BJ (cell line): ENCODE measurements around the gene FCRL6. TPM values are rescaled to one million over a fixed set of nuclear protein-coding genes. Genes with fewer than 3 reads are reported as not detected.

Experiments
- CTCF ChIA-PET: fragments of 350-600 bp; formaldehyde crosslinking; extraction: SDS; loops from one replicate; lab custom pipeline; 2021; ENCODE audit warnings: antibody characterized with exemption, inconsistent platforms; lab: Yijun Ruan, JAX
- POLR2A ChIA-PET: fragments of 300-600 bp; sonication (Branson Sonifier 250); formaldehyde crosslinking; extraction: SDS; loops from one replicate; lab custom pipeline; 2021; ENCODE audit warnings: antibody characterized with exemption; lab: Charles Lee
- DNase-seq: peaks from one replicate; pipeline ENCODE4 v3.0.0-alpha.2; 2011; ENCODE audit warnings: low read depth
- H3K27me3 ChIP-seq: 2 replicates; pipeline ENCODE4 v1.6.0; 2011; ENCODE audit warnings: low read length; ENCODE audit not compliant: control insufficient read depth, insufficient read depth
- H3K36me3 ChIP-seq: 2 replicates; pipeline ENCODE4 v1.5.1; 2011; ENCODE audit warnings: low read length; ENCODE audit not compliant: control insufficient read depth, insufficient read depth
- H3K4me3 ChIP-seq: 2 replicates; pipeline ENCODE4 v1.5.1; 2011; ENCODE audit warnings: low read depth, mild to moderate bottlenecking, control low read depth, low read length
- CTCF ChIP-seq: IDR thresholded peaks from 2 replicates; pipeline ENCODE4 v1.5.1; 2011; ENCODE audit warnings: low read depth, mild to moderate bottlenecking, control low read depth, inconsistent platforms, low read length, moderate library complexity; ENCODE audit not compliant: insufficient read depth
- polyA plus RNA-seq: library from polyadenylated mRNA; depleted of rRNA; stranded (reverse); fragments of >200 nt; gene quantifications from 2 replicates; pipeline ENCODE4 v1.2.3, GENCODE V29; 2011

The FCRL6 gene
- polyA plus RNA-seq, 1 experiment, result not detected

DNA sequence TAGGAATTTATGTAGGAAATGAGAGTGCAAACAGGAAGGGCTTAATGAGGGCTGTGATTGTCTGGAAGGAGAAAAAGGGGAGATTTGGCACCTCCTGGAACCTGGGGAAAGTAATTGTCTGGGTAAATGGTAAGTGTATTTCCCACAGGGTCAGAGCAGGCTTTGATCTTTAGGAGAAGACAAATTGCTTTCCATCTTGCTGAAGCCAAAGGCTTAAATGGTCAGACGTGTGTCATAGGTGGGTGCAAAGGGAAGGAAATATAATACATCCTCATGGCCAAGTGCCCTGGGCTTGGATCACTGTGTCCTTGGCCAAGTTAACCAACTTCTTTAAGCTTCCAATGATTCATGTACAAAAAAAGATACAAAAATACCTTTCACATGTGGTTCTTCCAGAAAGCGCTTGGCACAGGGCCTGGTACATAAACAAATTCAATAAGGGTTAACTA is 22.7 kb upstream of the FCRL6 start:
- Histone ChIP-seq H3K27me3 (peaks cover 2% of the 10 kb centered on the region), H3K4me3 (no peak overlapping the region), H3K36me3 (no peaks in the 10 kb centered on the region)
- DNase-seq, result no peak
- CTCF ChIA-PET, result interaction anchor here (0.7 to 5.8 kb wide), 2 partner anchors 112 to 562 kb away, joined by 3 to 36 read pairs; no protein-coding TSS in a partner anchor
- no peak for TF ChIP-seq CTCF
- POLR2A ChIA-PET, result no interaction called here

- H3K27me3 ChIP-seq, result peaks cover 2% of the 10 kb centered on the region
- H3K36me3 ChIP-seq, result no peaks in the 10 kb centered on the region
- CTCF ChIA-PET, result interaction anchor here (0.6 to 3.9 kb wide), 17 partner anchors 9 to 583 kb away, joined by 3 to 38 read pairs (median 4); no protein-coding TSS in a partner anchor
- DNase-seq, result peak; percentile 94
- TF ChIP-seq CTCF, result peak; percentile 97
- H3K4me3 ChIP-seq, result peak within 1 kb of the TSS; percentile 90
- POLR2A ChIA-PET, result no interaction called here
These were observed 21.3 kb upstream of the FCRL6 start, which contains the start of gene DUSP23 for GRCh38 chr1:159780583-159781582. Gene DUSP23, plus strand, starts transcription at chr1:159780962. Its CDS starts 139 bp downstream, at chr1:159781101.

GRCh38 chr1:159781992-159782391 is 20.2 kb upstream of the FCRL6 start:
- ChIA-PET CTCF (interaction anchor here (1.1 to 3.9 kb wide), 6 partner anchors 8 to 584 kb away, joined by 3 to 38 read pairs (median 16); no protein-coding TSS in a partner anchor), POLR2A (no interaction called here)
- Histone ChIP-seq H3K4me3 (no peak overlapping the region), H3K27me3 (no peaks in the 10 kb centered on the region; the same call in 1 of the 2 replicates), H3K36me3 (no peaks in the 10 kb centered on the region)
- DNase-seq, result no peak
- TF ChIP-seq CTCF, result no peak

DNA sequence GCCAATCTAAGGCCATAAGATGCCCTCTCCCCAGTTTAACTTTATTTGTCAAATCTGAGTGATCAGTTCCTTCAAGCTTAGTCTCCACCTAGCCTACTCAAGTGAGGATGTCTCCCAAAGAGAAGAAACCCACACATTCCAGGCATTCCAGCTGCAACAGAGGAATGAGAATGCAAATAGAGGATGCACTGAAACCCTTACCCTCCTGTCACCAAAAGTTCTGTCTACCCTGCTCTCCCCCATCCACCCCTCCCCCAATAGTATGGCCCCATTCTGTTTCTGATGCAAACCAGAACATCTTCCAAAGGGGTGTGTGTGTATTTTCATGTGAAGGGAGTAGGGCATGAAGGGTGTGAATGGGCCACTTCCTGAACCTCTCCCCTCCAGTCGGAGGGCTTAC is 18.4 kb upstream of the FCRL6 start:
- POLR2A ChIA-PET, result no interaction called here
- H3K36me3 ChIP-seq, result no peaks in the 10 kb centered on the region
- DNase-seq, result no peak
- no peak overlapping the region for H3K4me3 ChIP-seq
- CTCF ChIA-PET, result interaction anchor here (0.9 to 3.9 kb wide), 4 partner anchors 11 to 224 kb away, joined by 3 to 15 read pairs (median 4); no protein-coding TSS in a partner anchor
- TF ChIP-seq CTCF, result no peak
- no peaks in the 10 kb centered on the region for H3K27me3 ChIP-seq

DNA sequence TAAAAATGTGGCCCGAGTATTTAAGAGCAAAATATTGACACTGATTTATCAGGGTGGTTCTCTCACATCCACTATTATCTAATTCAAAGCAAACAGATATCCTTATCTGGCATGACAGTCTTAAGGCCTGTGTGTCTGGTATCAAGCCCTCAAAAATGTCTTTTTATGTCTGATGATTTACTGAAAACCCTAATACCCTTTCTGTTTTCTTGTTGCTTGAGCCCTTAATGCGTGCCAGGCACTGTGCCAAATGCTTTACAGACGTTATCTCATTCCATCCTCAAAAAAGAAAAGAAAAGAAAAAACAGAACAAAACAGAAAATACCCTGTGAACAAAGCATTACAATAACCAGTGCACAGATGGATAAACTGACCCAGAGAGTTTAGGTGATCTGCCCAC is 15.7 kb upstream of the FCRL6 start:
- CTCF ChIA-PET, result interaction anchor here (1.4 to 2.9 kb wide), 3 partner anchors 11 to 221 kb away, joined by 6 to 14 read pairs (median 13); no protein-coding TSS in a partner anchor
- H3K36me3 ChIP-seq, result no peaks in the 10 kb centered on the region
- TF ChIP-seq CTCF, result no peak
- POLR2A ChIA-PET, result no interaction called here
- DNase-seq, result no peak
- no peak overlapping the region for H3K4me3 ChIP-seq
- no peaks in the 10 kb centered on the region for H3K27me3 ChIP-seq
